ENCODE results near the gene SLC66A2. TPM values are rescaled to one million over a fixed set of nuclear protein-coding genes. Genes with fewer than 3 reads are reported as not detected.
A peak's percentile ranks its signal among the peaks of the same experiment; 100 is the strongest.
"Not testable (repeated sequence)": the region's sequence is repeated elsewhere in the genome, so short reads cannot be mapped to it uniquely, and the experiment has no call there.

Gene SLC66A2
- total RNA-seq, 1 donor from 2014 or later: 29.8 TPM

- Mint-ChIP-seq H3K9me3 (no peaks in the 10 kb centered on the region), H3K36me3 (ENCODE audit: low read depth) (no peaks in the 10 kb centered on the region), H3K27me3 (ENCODE audit: low read depth) (no peaks in the 10 kb centered on the region), H3K4me3 (no peak overlapping the region), H3K4me1 (no peaks in the 10 kb centered on the region), H3K27ac (ENCODE audit: unreplicated experiment) (no peak overlapping the region)
- DNase-seq (ENCODE audit: low read depth, low spot score): no peak
- TF ChIP-seq CTCF (conservative IDR thresholded peaks at IDR 0.05): no peak
Observed at GRCh38 chr18:79869591-79870300, 81.7 kb downstream of the SLC66A2 start.

- no peaks in the 10 kb centered on the region for H3K27me3 Mint-ChIP-seq (ENCODE audit: low read depth)
- H3K4me1 Mint-ChIP-seq: no peaks in the 10 kb centered on the region
- DNase-seq (ENCODE audit: low read depth, low spot score): no peak
- H3K36me3 Mint-ChIP-seq (ENCODE audit: low read depth): no peaks in the 10 kb centered on the region
- H3K4me3 Mint-ChIP-seq: no peak overlapping the region
- no peaks in the 10 kb centered on the region for H3K9me3 Mint-ChIP-seq
- no peak for TF ChIP-seq CTCF (conservative IDR thresholded peaks at IDR 0.05)
- no peak overlapping the region for H3K27ac Mint-ChIP-seq (ENCODE audit: unreplicated experiment)
Observed at GRCh38 chr18:79868811-79869541, 82.5 kb downstream of the SLC66A2 start.

GRCh38 chr18:79868168-79868784 is 83.2 kb downstream of the SLC66A2 start:
- Mint-ChIP-seq H3K9me3 (no peaks in the 10 kb centered on the region), H3K27me3 (ENCODE audit: low read depth) (no peaks in the 10 kb centered on the region), H3K4me3 (no peak overlapping the region), H3K27ac (ENCODE audit: unreplicated experiment) (peak overlapping the region; percentile 27), H3K4me1 (no peaks in the 10 kb centered on the region), H3K36me3 (ENCODE audit: low read depth) (no peaks in the 10 kb centered on the region)
- TF ChIP-seq CTCF (conservative IDR thresholded peaks at IDR 0.05): no peak
- no peak for DNase-seq (ENCODE audit: low read depth, low spot score)

GRCh38 chr18:79867666-79868065 is 83.8 kb downstream of the SLC66A2 start:
- Mint-ChIP-seq H3K27ac (ENCODE audit: unreplicated experiment) (no peak overlapping the region), H3K27me3 (ENCODE audit: low read depth) (no peaks in the 10 kb centered on the region), H3K9me3 (no peaks in the 10 kb centered on the region), H3K4me3 (no peak overlapping the region), H3K4me1 (no peaks in the 10 kb centered on the region), H3K36me3 (ENCODE audit: low read depth) (no peaks in the 10 kb centered on the region)
- no peak for DNase-seq (ENCODE audit: low read depth, low spot score)
- no peak for TF ChIP-seq CTCF (conservative IDR thresholded peaks at IDR 0.05)

- Mint-ChIP-seq H3K9me3 (no peaks in the 10 kb centered on the region), H3K4me3 (no peak overlapping the region), H3K4me1 (no peaks in the 10 kb centered on the region), H3K27ac (ENCODE audit: unreplicated experiment) (no peak overlapping the region), H3K36me3 (ENCODE audit: low read depth) (no peaks in the 10 kb centered on the region), H3K27me3 (ENCODE audit: low read depth) (peaks cover 2% of the 10 kb centered on the region)
- TF ChIP-seq CTCF (conservative IDR thresholded peaks at IDR 0.05): no peak
- no peak for DNase-seq (ENCODE audit: low read depth, low spot score)
Observed at GRCh38 chr18:79866889-79867574, 84.4 kb downstream of the SLC66A2 start.

- H3K27ac Mint-ChIP-seq (ENCODE audit: unreplicated experiment); H3K4me3 Mint-ChIP-seq; H3K4me1 Mint-ChIP-seq; H3K36me3 Mint-ChIP-seq (ENCODE audit: low read depth); H3K9me3 Mint-ChIP-seq; H3K27me3 Mint-ChIP-seq (ENCODE audit: low read depth); DNase-seq (ENCODE audit: low read depth, low spot score): not testable (repeated sequence)
Observed at GRCh38 chr18:79865951-79866350, 85.5 kb downstream of the SLC66A2 start.

GRCh38 chr18:79864955-79865354 is 86.5 kb downstream of the SLC66A2 start:
- DNase-seq (ENCODE audit: low read depth, low spot score); H3K36me3 Mint-ChIP-seq (ENCODE audit: low read depth): not testable (repeated sequence)
- H3K27me3 Mint-ChIP-seq (ENCODE audit: low read depth): peaks cover 16% of the 10 kb centered on the region

More at GRCh38 chr18:79864955-79865354, 86.5 kb downstream of the SLC66A2 start:
- H3K4me3 Mint-ChIP-seq; H3K27ac Mint-ChIP-seq (ENCODE audit: unreplicated experiment); H3K4me1 Mint-ChIP-seq; H3K9me3 Mint-ChIP-seq: not testable (repeated sequence)

Data from neural crest cell (in vitro differentiated cells).